Lung (tissue), 12 donors: ENCODE results near the gene CAMK4. TPM values are rescaled to one million over a fixed set of nuclear protein-coding genes. Genes with fewer than 3 reads are reported as not detected.

Experiments
- ATAC-seq: fragments of 200-7000 bp; cut with Tn5 transposase; one replicate; pipeline ENCODE4 v1.9.1; 2020; ENCODE audit warnings: moderate number of reproducible peaks; ENCODE audit not compliant: insufficient read depth, low FRiP score
- DNase-seq, 3 donors: peaks; one replicate each; pipeline ENCODE4 v3.0.0-alpha.2; 2013 to 2017
- H3K27ac ChIP-seq, 2 donors: one replicate each; pipeline ENCODE4 v1.5.1; 2013; ENCODE audit warnings: mild to moderate bottlenecking in 2 of 2, moderate library complexity in 2 of 2, control low read depth in 1 of 2, inconsistent platforms in 1 of 2, low read depth in 1 of 2, low read length in 1 of 2
- H3K27me3 ChIP-seq, 3 donors: one replicate each; pipeline ENCODE4 v1.5.1; 2013; ENCODE audit warnings: low read length in 2 of 3; ENCODE audit not compliant: control insufficient read depth in 3 of 3, insufficient read depth in 3 of 3
- H3K36me3 ChIP-seq, 4 donors: one replicate each; pipeline ENCODE4 v1.5.1; 2013; ENCODE audit warnings: low read length in 4 of 4, mild to moderate bottlenecking in 1 of 4, moderate library complexity in 1 of 4; ENCODE audit not compliant: control insufficient read depth in 4 of 4, insufficient read depth in 4 of 4
- H3K4me1 ChIP-seq, 5 donors: one replicate each; pipeline ENCODE4 v1.5.1; 2013; ENCODE audit warnings: low read length in 5 of 5, mild to moderate bottlenecking in 2 of 5, moderate library complexity in 1 of 5; ENCODE audit not compliant: control insufficient read depth in 5 of 5, insufficient read depth in 5 of 5
- H3K4me3 ChIP-seq: one replicate; pipeline ENCODE4 v1.5.1; 2013; ENCODE audit warnings: mild to moderate bottlenecking, control low read depth, moderate library complexity
- H3K9ac ChIP-seq, 2 donors: one replicate each; pipeline ENCODE4 v1.5.1; 2013; ENCODE audit warnings: low read length in 2 of 2, control low read depth in 1 of 2; ENCODE audit not compliant: insufficient read depth in 1 of 2
- H3K9me3 ChIP-seq, 4 donors: one replicate each; pipeline ENCODE4 v1.5.1; 2013; ENCODE audit warnings: low read length in 3 of 4, mild to moderate bottlenecking in 1 of 4, moderate library complexity in 1 of 4; ENCODE audit not compliant: control insufficient read depth in 4 of 4, insufficient read depth in 3 of 4
- CTCF ChIP-seq: IDR thresholded peaks from 2 replicates; pipeline ENCODE4 v1.5.1; 2012; ENCODE audit warnings: mild to moderate bottlenecking; ENCODE audit errors: control extremely low read depth, extremely low read depth
- WGBS, 2 donors: extraction: QIAGEN DNeasy Blood & Tissue Kit; methylation state at CpG; one replicate each; pipeline ENCODE4 v1.1.7; 2013; 5-methylcytosine and 5-hydroxymethylcytosine counted together
- polyA plus RNA-seq, 2 donors: library from polyadenylated mRNA; stranded (reverse); fragments of 200-250 nt; gene quantifications; one replicate each; pipeline ENCODE4 v1.2.1, GENCODE V29; 2013
- total RNA-seq, 2 donors: library from RNA; depleted of rRNA in 1 of 2; stranded (reverse); fragments of >200 nt in 1 of 2; gene quantifications; one replicate each; pipeline ENCODE4 v1.2.1, GENCODE V29; 2014 to 2021
- donor health status: control.
- donor health status: control.
- donor health status: Bipolar disorder and iron deficiency.
- donor health status: healthy.
- donor health status: DM: yes; HTN: yes; CAD: no.

The CAMK4 gene
- total and polyA plus RNA-seq, 4 donors = 0.18 to 27.7 (median 0.73) TPM

DNA sequence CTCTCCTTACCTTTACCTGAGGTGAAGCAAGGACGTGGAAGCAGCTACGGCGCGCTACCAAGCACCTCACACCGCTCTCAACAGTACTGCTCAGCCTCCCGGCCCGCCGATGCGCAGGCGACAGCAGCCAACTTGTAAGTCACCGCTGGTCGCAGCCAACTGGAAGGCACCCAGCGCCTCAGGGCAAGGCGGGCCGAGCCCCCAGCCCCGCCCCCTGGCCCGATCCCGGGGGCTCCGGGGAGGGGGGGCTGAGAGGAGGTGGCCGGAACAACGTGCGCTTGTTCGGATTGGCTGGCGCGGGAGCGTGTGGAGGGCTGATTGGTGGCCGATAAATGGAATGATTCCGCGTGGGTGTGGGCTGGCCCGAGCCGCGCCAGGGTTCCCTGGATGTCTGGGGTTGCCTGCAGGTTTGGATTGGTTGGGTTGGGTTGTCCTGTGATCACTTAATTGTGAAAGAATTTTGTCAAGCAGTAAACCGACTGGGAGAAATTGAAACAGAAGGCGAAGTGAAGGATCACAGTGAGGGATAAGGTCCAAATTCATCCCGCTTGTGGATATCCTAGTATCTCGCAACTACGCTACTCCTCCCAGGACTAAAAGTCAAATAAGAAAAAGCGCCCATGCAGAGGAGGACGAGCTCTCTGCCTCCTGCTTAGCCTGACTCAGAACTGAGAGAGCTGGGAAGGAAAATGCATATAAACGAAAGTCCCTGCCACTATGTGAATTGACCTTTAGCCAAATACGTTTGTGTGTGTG lies 288.4 kb downstream of the CAMK4 start, which contains the start of gene STARD4:
Gene STARD4, minus strand, starts transcription at position 161 of the 756 bp plus-strand sequence. CDS start 5,102 bp downstream, outside the sequence.
- DNase-seq (peak; percentile 97 to 98 (median 98)), ATAC-seq (peak; percentile 98)
- no peaks in the 10 kb centered on the region for H3K36me3 ChIP-seq
- peaks cover 0 to 25% (median 4%) of the 10 kb centered on the region in 5 donors for H3K4me1 ChIP-seq
- H3K4me3 ChIP-seq = peak within 1 kb of the TSS; percentile 72
- H3K9me3 ChIP-seq = no peaks in the 10 kb centered on the region
- H3K27me3 ChIP-seq = no peaks in the 10 kb centered on the region
- WGBS, 2 donors = 0 to 1% methylated on average over 41 of the region's 41 CpGs
- TF ChIP-seq CTCF = no peak
- H3K27ac ChIP-seq = peak within 1 kb of the TSS; percentile 84 to 93
- H3K9ac ChIP-seq = peak within 1 kb of the TSS; percentile 60 to 88

GRCh38 chr5:111513131-111513520 lies 288.9 kb downstream of the CAMK4 start:
- DNase-seq (no peak), ATAC-seq (no peak)
- no peaks in the 10 kb centered on the region for H3K36me3 ChIP-seq
- no peaks in the 10 kb centered on the region for H3K9me3 ChIP-seq
- H3K27me3 ChIP-seq = no peaks in the 10 kb centered on the region
- TF ChIP-seq CTCF = no peak
- peak overlapping the region; percentile 46 for H3K4me3 ChIP-seq
- 21 to 31% methylated on average over 6 of the region's 6 CpGs for WGBS, 2 donors
- peaks cover 0 to 25% (median 4%) of the 10 kb centered on the region in 5 donors for H3K4me1 ChIP-seq
- H3K27ac ChIP-seq = peak overlapping the region; percentile 84 to 89
- H3K9ac ChIP-seq = peak overlapping the region; percentile 60 to 88

- peaks cover 0 to 25% (median 4%) of the 10 kb centered on the region in 5 donors for H3K4me1 ChIP-seq
- H3K9ac ChIP-seq = no peak overlapping the region
- no peak for TF ChIP-seq CTCF
- H3K27me3 ChIP-seq = no peaks in the 10 kb centered on the region
- ATAC-seq = no peak
- H3K9me3 ChIP-seq = no peaks in the 10 kb centered on the region
- H3K4me3 ChIP-seq = no peak overlapping the region
- H3K27ac ChIP-seq = no peak overlapping the region
- no peak for DNase-seq
- no peaks in the 10 kb centered on the region for H3K36me3 ChIP-seq
- 95 to 96% methylated on average over 3 of the region's 3 CpGs for whole genome bisulfite sequencing, 2 donors
These were observed 289.9 kb downstream of the CAMK4 start for GRCh38 chr5:111514087-111514486.
